NCI-H345 treated with DMSO at 0.1 percent for 48 hours (cell line): ENCODE results near the gene APLNR.
A peak's percentile ranks its signal among the peaks of the same experiment; 100 is the strongest.
"Not testable (repeated sequence)": the region's sequence is repeated elsewhere in the genome, so short reads cannot be mapped to it uniquely, and the experiment has no call there.

ENCODE experiments used
- DNase-seq: peaks from one replicate; lab custom pipeline; 2025; ENCODE audit not compliant: unreplicated experiment; lab: John Stamatoyannopoulos, UW

APLNR gene

DNA sequence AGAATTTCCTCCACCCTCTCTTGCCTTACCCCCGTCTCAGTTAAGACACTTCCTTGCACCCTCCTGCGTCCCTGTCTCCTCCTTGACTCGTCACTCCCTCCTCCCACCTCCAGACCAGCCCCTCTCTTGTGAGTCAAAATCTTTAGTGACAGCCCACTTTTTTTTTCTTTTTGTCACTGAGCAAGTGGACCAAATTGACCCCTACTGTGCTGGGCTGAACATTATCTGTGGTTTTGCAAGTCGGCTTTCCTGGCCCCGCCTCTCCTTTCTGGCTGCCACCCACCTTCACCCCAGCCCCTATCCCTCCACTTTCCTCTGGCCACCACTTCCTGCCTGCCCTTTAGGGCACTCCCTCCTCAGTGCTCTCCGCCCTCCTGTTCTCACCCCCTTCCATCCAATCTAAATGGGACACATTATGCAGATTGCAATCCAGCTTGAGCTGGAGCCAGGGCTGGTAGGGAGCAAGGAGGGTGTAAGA is at the start of gene APLNR:
APLNR (minus strand) TSS at position 47 of the 478 bp plus-strand sequence. CDS start 246 bp downstream, outside the sequence.
- no peak for DNase-seq

DNA sequence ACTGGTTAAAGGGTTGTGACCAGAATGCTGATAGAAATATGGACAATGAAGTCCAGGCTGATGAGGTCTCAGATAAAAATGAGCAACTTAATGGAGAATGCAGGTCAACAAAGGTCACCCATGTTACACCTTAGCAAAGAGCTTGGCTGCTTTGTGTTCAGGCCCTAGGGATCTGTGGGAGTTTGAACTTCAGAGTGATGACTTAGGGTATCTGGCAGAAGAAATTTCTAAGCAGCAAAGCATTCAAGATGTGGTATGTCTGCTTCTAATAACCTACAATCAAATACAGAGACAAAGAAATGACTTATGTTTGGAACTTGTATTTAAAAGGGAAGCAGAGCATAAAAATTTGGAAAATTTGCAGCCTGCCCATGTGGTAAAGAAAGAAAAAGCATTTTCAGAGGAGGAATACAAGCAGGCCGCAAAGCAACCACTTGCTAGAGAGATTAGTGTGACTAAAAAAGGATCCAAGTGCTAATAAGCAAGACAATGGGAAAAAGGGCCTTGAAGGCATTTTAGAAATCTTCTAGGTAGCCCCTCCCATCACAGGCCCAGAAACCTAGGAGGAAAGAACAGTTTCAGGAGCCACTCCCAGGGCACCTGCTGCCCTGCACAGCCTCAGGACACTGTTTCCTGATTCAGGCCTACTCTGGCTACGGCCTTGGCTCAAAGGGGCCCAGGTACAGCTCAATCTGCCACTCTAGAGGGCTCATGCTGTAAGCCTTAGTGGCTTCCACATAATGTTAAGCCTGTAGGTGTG is 46.4 kb upstream of the APLNR start:
- DNase-seq, result no peak

DNA sequence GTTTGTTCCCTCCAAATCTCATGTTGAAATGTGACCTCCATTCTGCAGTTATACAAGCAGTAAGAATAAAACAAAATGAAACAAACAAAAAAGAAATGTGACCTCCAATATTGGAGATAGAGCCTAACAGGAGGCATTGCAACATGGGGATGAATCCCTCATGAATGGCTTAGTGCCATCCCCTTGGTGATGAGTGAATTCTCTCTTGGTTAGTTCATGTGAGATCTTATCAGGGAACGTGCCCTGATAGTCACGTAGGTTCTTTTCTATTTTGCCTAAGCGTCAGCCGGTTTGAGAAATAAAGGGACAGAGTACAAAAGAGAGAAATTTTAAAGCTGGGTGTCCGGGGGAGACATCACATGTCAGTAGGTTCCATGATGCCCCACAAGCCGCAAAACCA is 44.5 kb upstream of the APLNR start:
- DNase-seq, result not testable (repeated sequence)

DNA sequence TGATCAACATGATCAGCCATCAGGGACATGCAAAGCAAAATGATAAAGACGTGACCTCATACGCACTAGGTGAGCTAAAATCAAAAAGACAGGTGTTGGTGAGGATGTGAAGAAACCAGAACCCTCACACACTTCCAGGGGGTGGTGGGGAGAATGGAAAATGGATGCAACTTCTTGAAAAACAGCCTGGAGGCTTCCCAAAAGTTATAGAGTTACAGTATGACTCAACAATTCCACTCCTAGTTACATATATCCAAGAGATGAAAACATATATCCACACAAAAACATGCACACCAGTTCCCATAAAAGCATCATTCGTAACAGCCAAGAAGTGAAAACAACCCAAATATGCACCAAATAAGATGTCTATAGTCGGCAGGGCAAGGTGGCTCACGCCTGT is 42.1 kb upstream of the APLNR start:
- DNase-seq, result no peak

DNA sequence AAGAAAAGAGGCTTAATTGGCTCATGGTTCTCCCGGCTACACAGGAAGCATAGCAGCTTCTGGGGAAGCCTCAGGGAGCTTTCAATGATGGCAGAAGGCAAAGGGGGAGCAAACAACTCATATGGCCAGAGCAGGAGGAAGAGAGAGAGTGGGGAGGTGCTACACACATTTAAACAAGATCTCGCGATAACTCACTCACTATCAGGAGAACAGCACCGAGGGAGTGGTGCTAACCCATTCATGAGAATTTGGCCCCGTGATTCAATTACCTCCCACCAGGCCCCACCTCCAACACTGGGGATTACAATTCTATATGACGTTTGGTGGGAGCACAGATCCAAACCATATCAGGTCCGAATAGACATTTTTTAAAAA is 41.7 kb upstream of the APLNR start:
- no peak for DNase-seq

DNA sequence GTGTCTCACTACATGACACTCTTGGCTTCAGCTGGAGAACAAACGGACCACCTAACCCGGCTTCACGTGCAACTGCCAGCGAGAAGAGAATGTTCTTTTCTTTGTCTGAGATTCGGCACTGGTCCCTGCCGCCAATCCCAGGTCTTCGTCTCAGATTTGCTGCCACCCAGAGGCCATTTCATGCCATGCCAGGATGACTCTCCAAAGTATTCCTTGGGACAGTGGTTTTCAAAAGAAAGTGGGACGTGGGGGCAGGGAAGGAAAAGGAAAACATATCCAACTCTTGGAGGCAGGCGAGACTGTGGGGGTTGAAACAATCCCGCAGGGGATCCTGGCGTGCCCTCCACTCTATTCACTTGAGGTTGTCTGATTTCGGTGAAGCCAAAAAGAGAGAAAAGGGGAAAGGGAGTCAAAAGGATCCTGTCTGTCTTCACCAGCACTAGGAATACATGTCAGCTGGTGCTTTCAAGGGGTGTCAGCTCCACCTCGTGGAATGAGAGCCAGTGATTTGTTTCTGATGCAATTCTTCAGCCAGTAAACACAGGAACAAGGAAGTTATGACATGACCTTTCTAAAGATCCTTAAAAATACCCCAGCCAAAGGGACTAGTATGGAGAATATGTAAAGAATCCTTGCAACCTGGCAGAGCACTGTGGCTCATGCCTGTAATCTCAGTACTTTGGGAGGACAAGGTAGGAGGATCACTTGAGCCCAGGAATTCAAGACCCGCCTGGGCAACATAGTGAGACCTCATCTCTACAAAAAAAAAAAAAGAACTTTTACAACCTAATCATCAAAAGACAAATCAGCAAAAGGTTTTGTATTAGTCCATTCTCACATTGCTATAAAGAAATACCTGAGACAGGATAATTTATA is 41.0 kb upstream of the APLNR start:
- DNase-seq, result peak; percentile 51

DNA sequence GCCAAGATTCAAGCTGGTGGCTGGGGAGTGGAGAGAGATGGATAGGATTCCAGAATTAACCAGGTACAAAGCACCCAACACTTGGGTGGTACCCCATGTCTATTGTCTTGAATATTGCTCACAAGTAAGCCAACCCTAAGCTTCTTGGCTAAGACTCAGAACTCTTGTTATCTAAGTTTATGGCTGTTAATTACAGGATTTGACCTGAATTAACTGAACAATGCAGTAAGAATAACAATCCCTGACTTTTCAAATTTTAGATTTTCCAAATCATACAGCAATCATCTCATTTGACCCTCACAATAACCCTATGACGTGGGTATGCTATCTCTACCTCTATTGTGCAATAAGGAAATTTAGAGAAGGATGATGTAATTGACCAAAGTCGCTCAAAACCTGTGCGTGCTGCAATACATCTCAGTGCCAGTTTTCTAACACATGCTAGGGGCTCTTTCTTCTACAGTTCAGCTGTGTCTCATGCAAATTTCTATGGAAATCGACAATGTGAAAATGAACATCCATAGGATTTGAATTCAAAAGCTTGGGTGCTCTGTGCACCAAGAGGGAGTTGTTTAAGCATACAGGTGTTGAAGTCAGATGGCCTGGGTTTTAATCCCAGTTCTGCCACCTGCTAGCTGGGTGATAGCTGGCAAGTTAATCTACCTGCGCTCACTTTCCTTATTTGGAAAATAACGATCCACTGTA is 40.1 kb upstream of the APLNR start:
- DNase-seq, result no peak

DNA sequence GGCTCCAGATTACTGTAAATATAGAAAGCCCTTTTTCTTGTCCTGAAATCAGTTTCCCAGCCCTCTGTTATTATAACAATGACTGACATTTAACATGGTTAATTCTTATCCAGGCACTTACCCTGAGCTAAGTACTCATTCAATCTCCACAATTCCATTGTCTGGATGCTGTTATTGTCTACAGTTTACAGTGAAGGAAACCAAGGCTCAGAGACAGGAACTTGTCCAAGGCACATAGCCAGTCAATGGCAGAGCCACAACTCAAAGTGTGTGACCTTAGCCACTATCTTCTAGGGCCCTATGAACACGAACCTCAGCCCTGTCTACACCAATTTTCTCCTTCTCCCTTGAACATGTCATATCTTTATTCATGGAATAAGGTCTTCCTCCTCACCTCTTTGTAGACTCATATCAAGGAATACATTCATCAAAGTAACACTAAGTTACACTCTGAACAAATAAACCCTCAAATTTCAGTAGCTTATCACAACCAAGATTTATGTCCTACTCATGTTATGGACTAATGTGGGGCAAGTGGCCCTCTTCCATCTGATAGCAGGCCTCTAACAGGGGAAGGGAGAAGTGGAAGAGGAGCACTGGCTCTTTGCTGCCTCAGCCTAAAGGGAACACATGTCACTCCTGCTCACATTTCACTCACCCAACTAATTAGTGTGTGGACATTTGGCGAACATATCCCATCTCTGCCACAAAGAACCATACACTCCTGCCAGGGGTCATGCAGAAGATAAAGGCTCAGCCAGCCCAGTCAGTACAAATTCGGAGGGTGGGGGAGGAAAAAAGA is 39.3 kb upstream of the APLNR start:
- DNase-seq, result no peak

DNA sequence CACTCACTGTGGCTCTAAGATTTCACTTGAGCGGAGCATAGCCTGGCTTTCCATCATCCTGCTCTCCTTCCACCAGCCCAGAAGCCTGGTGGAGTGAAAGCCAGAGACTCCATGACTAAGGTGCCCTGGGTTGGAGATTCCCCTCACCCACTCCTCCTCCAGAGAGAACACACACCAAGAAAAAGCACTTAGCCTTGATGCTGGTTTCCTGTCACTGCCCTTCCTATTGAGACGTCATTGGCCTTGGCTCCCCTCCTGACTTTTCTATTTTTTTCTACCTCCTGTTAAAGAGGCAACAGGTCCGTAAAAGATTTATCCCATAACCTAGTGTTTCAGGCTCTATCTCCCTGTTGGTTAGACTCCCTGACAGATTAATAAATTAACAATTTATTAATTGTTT is 38.5 kb upstream of the APLNR start:
- DNase-seq, result no peak

DNA sequence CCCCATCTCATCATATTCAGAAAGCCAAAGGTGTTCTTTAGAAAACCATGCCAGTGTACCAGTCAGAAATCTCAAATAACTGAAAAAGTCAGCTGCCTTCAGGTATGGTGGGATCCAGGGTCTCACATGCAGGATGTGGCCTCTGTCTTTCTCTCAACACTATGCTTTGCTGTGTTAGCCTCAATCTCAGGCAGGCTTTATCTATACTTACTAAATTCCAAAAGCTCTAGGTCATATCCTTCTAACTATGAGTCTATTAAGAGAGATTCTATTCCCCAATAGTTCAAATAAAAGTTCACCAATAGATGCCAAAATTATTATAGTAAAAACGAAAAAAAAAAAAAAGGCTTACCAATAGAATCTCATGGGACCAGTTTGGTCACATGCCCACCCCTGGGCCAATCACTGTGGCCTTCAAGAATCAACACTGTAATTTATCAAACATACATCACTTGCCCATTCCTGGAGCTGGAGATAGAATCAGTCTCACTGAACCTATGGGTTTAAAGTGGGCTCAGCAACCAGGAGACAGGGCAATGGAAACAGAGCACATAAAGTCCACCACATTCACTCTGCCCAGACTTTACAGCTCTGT is 38.0 kb upstream of the APLNR start:
- no peak for DNase-seq

DNA sequence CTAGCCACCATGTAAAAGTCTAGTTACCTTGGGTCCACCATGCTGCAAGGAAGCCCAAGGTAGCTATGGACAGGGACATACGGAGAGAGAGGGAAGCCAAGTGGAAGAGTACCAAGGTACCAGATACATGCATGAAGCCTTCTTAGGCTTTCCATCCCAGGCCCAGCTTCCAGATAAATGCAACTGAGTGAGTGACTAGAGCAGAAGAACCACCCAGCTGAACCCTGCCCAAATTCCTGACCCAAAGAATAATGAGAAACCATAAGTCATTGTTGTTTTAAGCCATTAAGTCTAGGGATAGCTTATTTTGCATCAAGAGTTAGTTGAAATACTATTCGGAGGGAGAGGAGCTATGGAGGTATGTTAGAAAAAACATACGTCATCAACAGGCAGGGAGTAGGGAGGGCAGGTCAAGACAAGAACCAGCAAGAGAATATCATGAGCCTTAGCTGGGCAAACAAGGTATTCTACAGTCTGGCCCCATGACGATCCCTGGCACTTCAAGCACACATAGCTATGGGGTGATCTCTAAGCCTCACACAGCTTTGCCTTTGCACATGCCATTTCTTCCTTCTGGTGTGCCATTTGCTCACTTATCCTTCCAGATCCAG is 36.5 kb upstream of the APLNR start:
- DNase-seq, result no peak

DNA sequence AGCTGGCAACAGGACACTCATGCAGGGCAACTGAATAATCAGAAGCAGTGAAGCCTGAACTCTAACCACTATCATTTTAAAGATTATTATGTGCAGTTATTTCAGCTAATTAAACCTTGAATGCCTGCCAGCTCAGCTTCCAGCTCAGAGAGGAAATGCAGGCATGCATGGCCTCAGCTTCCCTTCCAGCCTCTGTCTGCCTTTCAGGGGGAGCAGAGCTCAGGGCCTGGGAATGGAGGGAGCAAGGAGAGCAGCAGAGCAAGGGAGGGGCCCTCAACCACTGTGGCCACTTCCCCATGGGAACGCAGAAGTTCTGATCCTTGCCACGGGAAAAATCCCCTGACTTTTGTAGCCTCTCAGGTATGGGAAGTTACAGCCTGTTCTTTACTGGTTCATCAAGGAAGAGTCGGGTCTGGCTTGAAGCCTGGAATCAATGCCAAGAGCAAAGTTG is 32.5 kb upstream of the APLNR start:
- no peak for DNase-seq

DNA sequence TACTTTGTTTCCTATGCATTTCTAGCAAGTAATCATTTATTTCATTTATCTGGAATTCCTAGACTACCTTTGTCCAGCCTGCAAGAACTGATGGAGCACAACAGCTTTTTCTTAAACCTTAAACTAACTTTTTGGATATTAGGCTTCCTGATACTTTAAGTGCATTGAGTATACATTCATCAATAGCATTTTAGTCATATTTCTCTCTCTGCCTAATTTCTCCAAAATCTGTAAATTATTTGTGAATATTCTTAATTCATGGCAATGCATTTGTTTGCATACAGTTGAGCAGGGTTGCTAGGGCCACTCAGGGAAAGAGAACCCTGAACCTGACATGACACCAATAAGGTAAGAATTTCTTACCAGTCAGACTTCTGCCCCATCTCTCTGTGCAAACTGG is 29.1 kb upstream of the APLNR start:
- DNase-seq, result no peak

DNA sequence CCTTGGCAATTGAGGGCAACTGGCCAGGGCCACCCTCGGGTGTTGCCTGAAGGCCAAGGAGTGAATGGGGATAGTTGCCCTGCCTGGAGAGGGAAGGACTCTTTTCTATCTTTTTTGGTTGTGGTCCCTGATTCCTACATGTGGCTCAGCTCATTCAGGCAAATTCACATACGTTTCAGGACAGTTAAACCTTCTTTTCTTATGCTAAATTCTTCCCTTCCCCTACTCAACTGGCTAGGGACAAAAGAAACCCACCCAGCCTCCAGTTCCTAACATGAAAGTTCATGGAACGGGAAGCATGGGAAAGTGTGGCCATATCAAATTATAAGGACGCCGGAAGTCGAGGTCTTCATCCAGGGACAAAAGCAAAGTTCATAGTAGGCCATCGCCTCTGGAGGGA is 26.3 kb upstream of the APLNR start:
- no peak for DNase-seq

DNA sequence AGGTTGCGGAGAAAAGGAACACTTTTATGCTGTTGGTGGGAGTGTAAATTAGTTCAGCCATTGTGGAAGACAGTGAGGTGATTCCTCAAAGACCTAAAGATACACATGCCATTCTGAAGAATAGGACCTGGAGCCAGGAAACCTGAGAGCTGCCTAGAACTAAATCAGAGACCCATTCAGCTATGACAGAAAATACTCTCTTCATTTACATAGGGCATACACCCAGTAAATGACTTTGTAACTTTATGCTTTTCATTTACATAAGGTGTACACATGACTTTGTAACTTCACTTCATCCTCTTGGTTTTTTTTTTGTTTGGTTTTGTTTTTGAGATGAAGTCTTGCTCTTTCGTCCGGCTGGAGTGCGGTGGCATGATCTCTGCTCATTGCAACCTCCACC is 25.1 kb upstream of the APLNR start:
- no peak for DNase-seq

DNA sequence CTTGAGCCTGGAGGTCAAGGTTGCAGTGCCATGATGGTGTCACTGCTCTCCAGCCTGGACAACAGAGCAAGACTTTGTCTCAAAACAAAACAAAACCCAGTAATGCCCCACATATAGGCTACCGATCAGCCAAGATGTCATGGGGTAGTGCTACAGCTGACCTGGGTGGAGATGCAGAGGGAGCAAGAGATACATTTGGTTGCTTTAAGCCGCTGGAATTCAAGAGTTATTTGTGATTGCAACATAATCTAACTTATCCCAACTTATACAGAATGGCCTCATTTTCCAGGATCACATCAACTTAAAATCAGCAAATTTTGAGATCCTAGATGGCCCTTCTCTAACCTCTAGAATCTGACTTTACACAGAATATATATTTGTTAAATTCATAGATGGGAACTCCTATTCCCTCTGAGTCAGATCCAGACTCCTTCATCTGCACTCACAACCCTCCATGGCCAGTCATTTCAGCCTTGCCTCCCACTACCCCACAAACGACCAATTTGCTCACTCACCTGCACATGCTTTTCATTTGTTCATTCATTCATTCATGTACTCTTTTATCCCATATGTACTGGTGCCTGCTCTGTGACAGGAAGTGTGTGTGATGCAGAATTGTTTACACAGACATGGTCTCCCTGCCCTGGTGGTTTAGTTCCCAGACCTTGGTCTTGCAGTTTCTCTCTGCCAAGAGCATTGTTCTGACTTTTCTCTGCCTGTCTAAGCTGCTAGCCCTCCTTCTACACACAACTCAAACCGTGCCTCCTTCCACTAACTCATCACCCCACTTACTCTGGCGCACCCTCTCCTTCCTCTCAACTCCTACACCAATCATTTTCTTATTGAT is 24.1 kb upstream of the APLNR start:
- DNase-seq, result no peak

DNA sequence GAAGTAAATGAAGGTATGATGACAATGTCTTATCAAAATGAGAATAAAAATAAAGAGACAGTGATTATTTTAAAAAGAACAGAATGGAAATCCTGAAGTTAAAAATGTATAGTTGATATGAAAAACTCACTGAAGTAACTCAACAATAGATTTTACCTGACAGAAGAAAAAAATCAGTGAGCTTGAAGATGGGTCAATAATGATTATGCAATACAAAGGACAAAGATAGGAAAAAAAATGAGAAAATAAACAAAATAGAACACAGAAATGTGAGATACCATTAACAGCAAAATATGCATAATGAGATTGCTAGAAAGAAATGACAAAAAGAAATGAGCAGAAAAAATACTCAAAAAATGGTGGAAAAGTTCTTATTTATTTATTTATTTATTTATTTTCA is 19.1 kb upstream of the APLNR start:
- no peak for DNase-seq

DNA sequence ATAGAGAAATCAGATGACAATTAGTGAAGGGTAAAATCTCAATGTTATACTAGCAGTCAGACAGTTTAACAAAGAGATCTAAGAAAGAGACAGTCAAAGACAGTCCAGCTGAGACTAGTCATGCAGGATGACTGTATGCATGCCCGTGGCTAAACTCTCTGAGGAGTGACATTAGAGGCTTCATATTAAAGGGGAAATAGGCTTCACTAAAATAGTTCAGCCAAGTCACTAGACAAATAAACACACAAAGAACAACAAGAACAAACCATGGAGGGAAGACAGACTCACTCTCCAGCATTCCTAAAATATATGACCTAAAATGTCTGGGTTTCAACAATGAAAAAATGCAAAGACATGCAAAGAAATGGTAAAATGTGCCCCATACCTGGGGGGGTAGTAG is 18.6 kb upstream of the APLNR start:
- no peak for DNase-seq

DNA sequence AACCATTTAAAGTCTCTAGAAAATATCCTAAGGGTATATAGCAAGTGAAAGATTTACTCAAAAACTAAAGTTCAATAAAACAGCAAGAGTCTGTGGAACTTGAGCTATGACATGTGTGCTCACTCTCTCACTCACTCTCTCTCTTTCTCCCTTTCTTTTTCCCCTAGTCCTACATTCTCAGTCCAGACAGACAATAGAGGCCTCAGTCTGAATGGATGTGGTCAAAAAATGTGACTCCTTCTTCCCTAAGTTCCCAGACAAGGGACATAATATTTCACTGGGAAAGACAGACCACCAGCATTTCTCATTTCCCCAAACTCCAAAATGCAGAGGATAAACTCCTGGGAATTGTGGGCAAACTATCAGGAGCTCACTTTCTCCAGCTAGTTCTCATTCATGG is 17.6 kb upstream of the APLNR start:
- no peak for DNase-seq
